ENCODE measurements around the gene NOS3.
"Not testable (repeated sequence)": the region's sequence is repeated elsewhere in the genome, so short reads cannot be mapped to it uniquely, and the experiment has no call there.

The NOS3 gene

GRCh38 chr7:151017953-151018420 lies 27.2 kb downstream of the NOS3 start:
- peak; percentile 77 for DNase-seq (ENCODE audit: low read depth)

- no peak for DNase-seq (ENCODE audit: low read depth)
Observed at GRCh38 chr7:151018421-151019129, 27.8 kb downstream of the NOS3 start.

- no peak for DNase-seq (ENCODE audit: low read depth)
Observed at GRCh38 chr7:151019130-151019447, 28.3 kb downstream of the NOS3 start.

GRCh38 chr7:151020231-151020630 lies 29.4 kb downstream of the NOS3 start:
- DNase-seq (ENCODE audit: low read depth): no peak

- no peak for DNase-seq (ENCODE audit: low read depth)
Observed at GRCh38 chr7:151023232-151023631, 32.4 kb downstream of the NOS3 start.

- DNase-seq (ENCODE audit: low read depth): no peak
Observed at GRCh38 chr7:151024435-151025056, 33.7 kb downstream of the NOS3 start, which contains the start of gene ATG9B. TSS of gene ATG9B (minus strand) at chr7:151024494. CDS start at chr7:151024423, 71 bp downstream.

- no peak for DNase-seq (ENCODE audit: low read depth)
Observed at GRCh38 chr7:151025924-151026671, 35.3 kb downstream of the NOS3 start.

GRCh38 chr7:151026771-151027727 lies 36.2 kb downstream of the NOS3 start:
- not testable (repeated sequence) for DNase-seq (ENCODE audit: low read depth)

- not testable (repeated sequence) for DNase-seq (ENCODE audit: low read depth)
Observed at GRCh38 chr7:151027728-151028130, 36.9 kb downstream of the NOS3 start.

GRCh38 chr7:151028131-151028947 lies 37.5 kb downstream of the NOS3 start, which contains the start of gene ABCB8:
TSS of gene ABCB8 (plus strand) at chr7:151028450. CDS start at chr7:151028516, 66 bp downstream.
- DNase-seq (ENCODE audit: low read depth): peak; percentile 96

GRCh38 chr7:151028948-151029501 lies 38.2 kb downstream of the NOS3 start:
- no peak for DNase-seq (ENCODE audit: low read depth)

- DNase-seq (ENCODE audit: low read depth): no peak
Observed at GRCh38 chr7:151031011-151031410, 40.2 kb downstream of the NOS3 start.

- no peak for DNase-seq (ENCODE audit: low read depth)
Observed at GRCh38 chr7:151032936-151033863, 42.4 kb downstream of the NOS3 start.

GRCh38 chr7:151033864-151034249 lies 43.0 kb downstream of the NOS3 start:
- no peak for DNase-seq (ENCODE audit: low read depth)

- DNase-seq (ENCODE audit: low read depth): no peak
Observed at GRCh38 chr7:151034312-151035025, 43.7 kb downstream of the NOS3 start.

GRCh38 chr7:151035026-151035717 lies 44.4 kb downstream of the NOS3 start:
- DNase-seq (ENCODE audit: low read depth): no peak

GRCh38 chr7:151035902-151036301 lies 45.1 kb downstream of the NOS3 start:
- DNase-seq (ENCODE audit: low read depth): no peak
